Activated CD4-positive, alpha-beta T cell treated with anti-CD3 and anti-CD28 coated beads, Interleukin-2, amount 50 U/mL, for 1 hour (primary cell): ENCODE measurements around the gene TRIOBP.
"Not testable (repeated sequence)": the region's sequence is repeated elsewhere in the genome, so short reads cannot be mapped to it uniquely, and the experiment has no call there.

Experiments used
- DNase-seq: peaks from one replicate; pipeline ENCODE4 v3.0.0-alpha.2; 2020

Gene TRIOBP

DNA sequence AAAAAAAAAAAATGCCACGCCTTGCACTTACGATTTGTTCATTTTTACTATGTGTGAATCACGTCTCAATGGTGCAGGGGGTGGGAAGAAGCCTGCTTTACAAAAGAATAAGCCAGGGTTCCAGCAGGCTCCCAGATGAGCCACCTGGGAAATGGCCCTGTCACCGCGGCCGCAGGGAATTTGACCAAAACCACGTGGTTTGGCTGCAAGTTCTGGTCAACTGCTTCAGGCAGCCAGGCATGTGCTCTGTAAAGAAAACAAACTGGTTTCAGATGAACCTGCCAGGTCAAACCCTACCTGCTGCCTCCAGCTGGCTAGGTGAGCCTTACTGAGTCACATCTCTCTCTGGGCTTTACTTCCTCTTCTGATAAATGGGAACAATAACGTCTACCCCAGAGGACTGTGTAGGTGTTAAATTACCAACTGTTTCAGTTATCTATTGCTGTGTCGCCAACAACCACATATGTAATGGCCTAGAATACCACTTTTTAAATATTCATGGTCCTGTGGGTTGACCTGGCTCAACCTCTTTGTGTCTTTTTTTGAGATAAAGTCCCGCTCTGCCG, 80.4 kb downstream of the TRIOBP start:
- DNase-seq, result no peak

DNA sequence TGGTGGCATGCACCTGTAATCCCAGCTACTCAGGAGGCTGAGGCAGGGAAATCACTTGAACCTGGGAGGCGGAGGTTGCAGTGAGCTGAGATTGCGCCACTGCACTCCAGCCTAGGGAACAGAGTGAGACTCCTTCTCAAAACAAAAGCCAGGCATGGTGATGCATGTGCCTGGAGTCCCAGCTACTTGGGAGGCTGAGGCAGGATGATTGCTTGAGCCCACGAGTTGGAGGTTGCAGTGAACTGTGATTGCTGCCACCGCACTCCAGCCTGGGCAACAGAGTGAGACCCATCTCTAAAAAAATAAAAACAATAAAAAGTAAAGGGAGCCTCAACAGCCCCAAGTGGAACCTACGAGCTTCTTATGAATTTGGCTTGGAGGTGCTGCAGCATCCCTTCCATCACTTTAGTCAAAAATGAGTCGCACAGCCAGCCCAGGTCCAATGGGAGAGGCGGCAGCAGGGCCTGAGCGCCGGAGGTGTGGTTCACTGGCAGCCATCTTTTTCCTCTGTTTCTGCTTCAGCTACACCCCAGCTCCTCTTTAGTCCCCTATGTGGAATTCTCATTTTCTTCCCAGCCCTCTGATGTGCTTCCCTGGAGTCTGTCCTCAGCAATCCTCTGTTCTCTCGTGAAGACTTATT, 81.6 kb downstream of the TRIOBP start:
- DNase-seq, result no peak

DNA sequence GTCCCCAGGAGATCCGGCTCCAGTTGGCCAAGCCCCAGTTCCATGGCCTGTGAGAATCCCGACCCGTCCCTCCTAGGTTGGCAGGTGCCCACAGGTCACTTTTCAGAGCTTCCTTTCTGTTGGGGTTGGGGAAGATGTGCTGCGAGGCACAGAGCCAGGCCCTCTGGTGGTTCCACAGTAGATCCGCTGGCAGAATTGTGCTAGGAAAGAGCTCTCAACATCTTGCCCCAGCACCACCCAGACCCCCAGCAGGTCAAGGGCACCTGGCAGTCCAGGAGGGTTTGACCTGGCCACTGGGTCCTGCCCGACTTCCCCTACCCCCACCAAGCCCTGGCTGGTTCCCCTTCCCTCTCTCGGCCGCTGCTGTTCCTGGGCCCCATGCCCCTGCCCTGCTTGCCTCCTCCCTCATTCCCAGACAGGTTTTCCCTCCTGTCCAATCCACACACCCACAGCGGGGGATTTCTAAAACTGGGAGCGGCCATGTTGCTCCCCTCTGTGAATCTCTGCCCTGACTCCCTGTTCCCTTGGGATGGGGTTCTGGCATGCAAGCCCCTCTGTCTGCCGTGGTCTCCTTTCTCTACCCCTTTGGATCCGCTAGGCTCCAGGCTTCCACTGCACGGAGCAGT, 84.7 kb downstream of the TRIOBP start:
- no peak for DNase-seq

DNA sequence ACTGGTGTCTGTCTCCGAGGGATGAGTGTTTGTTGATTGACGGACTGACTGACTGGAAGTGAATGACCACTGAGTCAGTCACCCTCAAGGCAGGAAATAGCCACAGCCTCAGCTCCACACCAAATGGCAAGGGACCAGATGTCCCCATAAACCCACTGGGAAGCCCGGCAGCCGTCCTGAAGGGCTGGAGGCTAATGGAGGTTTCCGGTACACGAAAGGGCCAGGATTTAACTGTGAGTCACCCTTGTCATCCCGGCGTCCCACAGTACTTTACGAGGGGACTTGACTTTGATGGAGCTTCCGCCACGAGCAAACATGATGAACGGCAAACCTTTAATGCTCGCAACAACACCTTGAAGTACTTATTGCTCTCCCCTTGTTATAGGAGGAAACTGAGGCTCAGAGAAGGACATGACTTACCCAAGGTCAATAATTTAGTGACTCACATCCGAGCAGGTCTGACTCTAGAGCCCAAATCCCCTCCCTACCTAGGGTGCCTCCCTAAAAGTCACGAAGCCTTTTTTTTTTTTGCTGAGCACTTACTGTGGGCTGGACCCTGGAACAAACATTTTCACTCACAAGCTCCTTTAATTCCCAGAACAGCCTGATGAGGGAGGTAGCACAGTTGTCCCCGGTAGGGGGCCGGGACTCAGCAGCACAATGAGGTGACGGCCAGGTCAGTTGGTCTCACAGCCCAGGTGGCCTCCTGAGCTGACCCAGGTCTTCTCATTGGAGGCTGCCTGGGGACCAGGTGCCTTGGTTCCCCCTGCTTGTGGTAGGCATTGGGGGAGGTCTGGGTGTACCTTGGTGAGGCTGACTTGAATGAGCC, 85.7 kb downstream of the TRIOBP start:
- DNase-seq, result no peak

DNA sequence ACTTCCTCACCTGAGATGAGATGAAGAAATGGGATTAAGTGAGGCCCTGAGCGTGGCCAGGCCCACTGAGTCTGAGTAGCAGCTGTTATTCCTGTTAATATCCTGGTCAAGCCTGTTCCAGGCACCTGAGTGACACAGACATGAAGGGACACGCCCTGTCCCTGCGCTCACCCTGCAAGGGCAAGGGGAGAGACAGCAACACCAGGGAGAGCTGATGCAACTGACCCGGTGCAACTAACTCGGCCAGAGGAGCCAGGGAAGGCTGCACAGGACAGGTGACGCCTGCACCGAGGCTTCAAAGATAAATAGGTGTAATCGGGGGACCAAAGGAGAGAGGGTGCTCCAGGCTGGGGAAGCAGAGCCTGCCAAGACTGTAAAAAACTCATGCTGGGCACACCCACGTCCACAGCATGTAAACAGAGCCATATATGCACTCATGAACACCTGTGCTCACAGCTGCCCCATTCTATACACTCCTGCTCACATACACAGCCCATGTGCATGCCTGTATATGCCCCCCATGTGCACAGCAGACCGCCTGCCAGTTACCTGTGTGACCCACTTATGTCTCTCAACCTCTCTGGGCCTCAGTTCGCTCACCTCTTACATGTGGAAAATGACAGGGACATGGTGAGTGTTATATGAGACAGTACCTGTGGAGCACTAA, 88.1 kb downstream of the TRIOBP start:
- no peak for DNase-seq

DNA sequence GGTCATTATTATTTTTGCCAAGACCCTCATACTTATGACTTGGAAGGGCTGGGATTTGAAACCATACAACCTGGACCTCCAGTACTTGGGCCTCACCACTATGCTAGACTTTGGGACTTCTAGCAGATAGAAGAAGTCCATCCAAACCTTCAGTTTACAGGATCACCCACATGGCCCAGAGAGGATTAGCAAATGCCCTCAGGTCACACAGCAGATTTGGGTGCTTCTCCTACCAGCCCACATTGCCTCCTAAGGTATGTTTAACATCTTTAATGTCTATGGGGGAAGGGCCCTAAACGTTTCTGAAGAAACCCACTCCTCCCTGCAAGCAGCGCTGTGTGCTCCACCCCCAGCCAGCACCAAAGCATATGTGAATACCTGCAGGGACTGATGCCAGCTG, 93.4 kb downstream of the TRIOBP start:
- no peak for DNase-seq

DNA sequence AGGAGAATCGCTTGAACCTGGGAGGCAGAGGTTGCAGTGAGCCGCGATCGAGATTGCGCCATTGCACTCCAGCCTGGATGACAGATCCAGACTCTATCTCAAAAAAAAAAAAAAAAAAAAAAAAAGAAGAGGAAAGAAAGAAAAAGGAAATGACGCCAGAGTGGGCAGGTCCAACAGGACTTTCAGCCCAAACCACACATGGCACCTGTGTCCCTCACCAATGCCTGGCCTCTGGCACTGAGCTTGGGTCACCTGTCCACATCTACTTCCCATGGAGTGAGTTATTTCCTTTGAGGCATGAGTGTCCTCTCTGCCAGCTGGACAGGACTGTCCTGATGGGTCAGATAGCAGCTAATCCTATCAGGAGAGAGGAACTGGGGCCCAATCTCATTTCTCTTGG, 95.6 kb downstream of the TRIOBP start:
- DNase-seq, result no peak

DNA sequence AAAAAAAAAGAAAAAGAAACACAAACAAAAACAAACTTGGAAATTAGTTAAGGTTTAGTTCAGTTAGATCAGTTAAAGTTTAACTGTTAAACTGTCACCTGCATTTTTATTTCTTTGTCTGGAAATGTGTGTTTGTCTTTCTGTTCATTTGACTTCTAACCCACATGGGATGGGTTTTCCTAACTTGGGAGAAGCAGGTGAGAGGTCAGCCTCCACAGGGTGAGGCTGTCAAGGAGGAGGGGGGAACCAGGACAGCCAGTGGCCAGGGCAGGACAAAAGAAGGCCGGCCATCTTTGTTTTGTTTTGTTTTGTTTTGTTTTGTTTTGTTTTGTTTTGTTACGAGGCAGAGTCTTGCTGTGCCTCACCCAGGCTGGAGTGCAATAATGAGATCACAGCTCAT, 97.5 kb downstream of the TRIOBP start:
- DNase-seq, result no peak

DNA sequence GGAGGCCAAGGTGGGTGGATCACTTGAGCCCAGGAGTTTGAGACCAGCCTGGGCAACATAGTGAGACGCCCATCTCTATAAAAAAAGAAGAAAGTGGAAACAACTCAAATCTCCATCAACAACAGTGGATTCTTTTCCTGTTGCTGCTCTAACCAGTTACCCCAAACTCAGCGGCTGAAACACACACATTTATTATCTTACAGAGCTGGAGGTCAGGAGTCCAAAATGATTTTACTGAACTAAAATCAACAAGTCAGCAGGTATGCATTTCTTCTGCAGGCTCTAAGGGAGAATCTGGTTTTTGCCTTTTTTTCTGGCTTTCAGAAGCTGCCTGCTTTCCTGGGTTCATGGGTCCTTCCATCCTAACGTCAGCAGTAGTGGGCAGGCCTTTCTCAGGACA, 99.2 kb downstream of the TRIOBP start:
- DNase-seq, result no peak

DNA sequence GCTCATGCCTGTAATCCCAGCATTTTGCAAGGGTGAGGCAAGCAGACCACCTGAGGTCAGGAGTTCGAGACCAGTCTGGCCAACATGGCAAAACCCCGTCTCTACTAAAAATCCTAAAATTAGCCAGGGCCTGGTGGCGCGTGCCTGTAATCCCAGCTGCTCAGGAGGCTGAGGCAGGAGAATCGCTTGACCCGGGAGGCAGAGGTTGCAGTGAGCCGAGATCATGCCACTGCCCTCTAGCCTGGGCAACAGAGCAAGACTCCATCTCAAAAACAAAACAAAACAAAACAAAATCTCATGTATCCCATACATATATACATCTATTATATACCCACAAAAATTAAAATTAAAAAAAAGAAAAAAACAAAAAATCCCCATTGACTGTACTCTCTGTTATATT, 100.4 kb downstream of the TRIOBP start:
- DNase-seq, result not testable (repeated sequence)

DNA sequence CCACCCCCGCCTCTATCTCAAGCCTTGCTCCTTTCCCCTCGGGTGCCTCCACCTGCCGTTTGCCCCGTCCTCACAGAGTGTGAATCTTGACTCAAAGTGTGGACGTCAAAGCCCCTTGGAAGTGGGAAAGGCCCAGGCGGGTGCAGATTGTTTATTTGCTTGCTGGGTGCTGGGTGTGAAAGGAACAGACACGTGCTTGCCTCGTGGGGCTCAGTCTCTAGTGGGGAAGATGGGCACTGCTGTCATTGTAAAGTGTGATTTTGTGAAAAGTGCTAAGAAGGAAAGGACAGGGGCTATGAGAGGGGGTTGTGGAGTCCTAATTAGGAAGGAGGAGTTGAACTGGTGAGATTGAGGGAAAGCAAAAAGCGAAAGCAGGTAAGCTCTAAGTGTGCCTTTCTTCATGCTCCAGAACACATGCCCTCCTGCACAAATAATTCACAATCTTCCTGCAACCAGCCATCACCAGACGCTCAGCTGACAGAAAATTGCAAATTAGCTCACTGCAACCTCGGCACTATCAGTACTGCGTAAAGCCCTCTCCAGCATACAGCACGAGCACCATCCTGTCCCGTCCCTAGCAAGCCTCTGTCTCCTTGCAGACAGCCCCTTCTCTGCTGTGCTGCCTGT, 101.1 kb downstream of the TRIOBP start:
- no peak for DNase-seq

DNA sequence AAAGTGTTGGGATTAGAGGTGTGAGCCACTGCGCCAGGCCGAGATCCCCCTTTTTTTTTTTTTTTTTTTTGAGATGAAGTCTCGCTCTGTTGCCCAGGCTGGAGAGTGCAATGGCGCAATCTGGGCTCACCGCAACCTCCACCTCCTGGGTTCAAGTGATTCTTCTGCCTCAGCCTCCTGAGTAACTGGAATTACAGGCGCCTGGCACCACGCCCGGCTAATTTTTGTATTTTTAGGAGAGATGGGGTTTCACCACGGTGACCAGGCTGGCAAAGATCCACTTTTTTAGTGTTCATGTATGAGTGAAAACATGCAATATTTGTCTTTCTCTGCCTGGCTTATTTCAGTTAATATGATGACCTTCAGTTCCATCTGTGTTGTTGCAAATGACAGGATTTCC, 103.1 kb downstream of the TRIOBP start:
- not testable (repeated sequence) for DNase-seq

DNA sequence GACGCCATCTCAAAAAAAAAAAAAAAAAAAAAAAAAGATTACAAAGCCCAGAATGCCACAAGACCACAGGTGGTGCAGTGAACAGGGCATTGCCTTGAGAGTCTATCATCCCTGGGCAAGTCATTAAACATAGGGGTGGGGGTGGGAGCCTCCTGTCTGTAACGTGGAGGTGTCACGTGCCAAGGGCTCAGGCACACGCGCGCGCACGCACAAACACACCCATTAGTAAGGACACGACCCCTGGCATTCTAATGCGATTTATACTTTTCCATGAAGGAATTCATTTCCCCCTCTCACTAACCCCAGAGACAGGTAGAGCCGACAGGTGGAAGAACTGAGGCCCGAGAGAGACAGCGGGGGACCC, 105.1 kb downstream of the TRIOBP start:
- DNase-seq, result no peak

DNA sequence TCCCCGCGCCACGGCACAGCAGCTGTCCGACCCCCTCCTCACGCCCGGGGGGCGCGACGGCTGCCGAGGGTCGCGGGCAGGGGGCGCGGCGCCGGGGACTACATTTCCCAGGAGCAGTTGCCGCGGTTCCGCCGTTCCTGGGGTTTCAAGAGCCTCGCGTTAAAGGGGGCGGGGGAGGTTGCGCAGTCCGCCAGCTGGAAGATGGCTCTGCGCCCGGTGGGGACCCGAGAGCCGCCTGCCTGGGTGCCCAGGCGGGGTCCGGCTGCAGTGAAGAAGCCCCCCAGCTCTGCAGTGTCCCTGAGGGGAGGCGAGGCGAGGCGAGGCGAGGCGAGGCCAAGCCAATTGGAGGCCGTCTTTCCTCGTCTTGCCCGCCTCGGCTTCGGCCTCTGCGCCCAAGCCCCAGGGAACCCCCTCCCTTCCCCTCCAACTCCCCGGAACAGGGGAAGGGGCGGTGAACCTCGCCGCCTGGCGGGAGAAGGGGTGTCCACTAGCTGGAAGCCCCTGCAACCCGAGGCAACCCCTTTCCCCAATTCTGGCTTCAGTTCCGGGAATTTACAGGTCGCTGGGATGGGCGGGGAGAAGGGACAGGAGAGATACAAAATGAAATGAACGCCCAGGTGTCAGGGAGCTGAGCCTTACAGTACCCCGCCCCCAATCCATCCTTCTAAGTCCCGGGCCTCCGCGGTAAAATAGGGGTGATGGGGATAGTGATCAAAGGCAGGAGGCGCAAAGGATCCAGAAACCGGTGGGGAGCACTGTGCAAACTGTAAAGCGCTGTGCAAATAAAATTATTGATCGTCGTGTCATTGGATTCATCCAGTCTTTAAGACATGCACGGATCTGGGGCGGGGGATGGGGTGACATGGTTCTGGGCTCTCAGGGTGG, 105.7 kb downstream of the TRIOBP start:
- no peak for DNase-seq

DNA sequence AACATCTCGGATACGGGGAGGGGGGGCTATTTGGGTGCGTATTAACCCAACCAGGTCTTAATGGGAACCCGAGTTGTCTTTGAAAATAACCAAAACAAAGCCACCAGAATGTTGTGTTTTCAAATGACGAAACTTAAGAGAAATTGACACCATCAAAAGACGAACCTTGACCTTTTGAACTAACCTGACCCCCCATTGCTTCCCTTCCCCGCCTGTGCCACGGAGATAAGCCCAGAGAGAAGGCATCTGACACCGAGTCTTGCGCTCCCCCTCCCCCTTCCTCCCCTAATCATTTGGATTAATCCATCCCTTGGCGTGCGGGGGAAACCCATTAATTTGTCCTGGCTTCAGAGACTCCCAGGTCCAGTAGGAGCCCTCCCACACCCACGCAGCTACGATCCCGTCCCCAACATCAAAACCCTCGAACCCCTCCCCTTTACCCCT, 106.4 kb downstream of the TRIOBP start:
- DNase-seq, result no peak

DNA sequence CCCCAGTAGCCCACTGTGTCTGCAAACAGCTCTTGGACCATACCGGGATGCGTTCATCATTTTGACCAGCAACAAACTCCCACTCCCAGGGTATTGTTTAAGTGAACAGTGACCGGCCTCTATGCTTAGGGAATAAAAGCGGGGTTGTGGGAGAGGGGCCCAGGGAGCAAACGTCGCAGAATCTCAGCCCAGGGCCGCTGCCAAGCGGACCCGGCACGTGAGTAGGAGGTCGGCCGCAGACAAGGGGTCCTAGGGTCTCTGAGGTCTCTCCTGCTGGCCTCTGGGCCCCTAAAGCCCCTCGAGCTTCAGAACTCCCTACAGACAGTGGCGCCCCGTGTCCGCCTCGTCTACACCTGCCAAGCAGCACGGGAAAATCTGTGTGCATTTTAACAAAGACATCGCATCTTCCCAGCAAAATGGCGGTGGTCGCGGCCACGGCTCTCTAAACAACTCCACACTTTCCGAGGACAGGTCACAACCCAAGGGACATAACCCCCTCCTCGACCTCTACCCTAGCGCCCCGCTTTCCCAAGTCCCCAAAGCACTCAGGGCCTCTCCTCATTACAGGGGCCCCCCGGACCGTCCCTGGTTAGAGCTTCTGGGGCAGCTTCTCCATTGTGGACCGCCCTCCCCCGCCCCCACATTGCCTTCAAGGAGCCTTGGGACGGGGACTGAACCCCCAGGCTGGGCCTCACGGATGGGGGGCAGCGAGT, 106.9 kb downstream of the TRIOBP start:
- DNase-seq, result no peak

DNA sequence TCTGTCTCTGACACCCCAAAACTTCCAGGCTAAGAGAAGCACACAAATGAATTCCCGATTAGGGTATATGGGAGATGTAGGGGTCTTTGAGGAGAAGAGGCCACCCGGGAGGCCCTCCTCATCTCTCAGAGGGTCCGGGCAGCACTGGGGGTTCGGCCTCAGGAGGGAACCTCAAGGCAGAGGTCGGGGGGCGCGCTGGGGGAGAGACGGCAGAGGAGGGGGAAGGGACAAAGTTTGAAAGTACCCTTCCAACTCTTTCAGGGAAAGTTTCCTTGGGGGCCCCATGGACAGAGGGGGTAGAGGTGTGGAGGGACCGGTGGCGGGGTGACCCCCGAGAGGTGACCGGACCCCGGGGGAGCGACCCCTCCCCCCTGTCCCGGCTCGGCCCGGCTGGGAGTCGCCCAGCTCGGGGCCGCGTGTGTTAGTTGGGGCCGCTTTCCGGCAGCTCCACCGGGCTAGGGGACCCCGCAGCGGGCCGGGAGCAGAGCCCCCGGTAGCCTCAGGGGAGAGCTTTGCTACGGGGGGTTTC, 107.6 kb downstream of the TRIOBP start:
- DNase-seq, result no peak

DNA sequence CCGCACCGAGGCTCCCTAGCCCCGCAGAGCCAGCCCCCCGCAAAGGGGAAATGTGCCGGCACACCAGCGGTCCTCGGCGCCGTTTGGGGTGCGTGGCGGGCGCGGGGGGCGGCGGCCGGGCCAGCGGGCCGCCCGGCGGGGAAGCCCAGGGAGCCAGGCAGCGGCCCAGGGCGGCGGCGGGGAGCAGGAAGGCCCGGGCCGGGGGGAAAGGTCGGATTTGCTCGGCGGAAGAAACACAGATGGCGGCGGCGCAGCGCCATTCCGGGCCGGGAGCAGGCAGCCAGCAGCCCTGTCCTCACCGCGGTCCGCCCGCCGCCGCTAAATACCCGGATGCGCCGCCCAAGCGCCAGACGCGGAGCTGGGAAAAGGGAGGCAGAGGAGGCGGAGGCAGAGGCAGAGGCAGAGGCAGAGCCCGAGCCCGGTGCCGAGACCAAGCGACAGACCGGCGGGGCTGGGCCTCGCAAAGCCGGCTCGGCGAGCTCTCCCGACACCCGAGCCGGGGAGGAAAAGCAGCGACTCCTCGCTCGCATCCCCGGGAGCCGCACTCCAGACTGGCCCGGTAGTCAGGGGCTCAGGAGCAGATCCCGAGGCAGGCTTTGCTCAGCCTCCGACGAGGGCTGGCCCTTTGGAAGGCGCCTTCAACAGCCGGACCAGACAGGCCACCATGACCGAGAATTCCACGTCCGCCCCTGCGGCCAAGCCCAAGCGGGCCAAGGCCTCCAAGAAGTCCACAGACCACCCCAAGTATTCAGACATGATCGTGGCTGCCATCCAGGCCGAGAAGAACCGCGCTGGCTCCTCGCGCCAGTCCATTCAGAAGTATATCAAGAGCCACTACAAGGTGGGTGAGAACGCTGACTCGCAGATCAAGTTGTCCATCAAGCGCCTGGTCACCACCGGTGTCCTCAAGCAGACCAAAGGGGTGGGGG, 108.3 kb downstream of the TRIOBP start:
- DNase-seq, result peak; percentile 67

DNA sequence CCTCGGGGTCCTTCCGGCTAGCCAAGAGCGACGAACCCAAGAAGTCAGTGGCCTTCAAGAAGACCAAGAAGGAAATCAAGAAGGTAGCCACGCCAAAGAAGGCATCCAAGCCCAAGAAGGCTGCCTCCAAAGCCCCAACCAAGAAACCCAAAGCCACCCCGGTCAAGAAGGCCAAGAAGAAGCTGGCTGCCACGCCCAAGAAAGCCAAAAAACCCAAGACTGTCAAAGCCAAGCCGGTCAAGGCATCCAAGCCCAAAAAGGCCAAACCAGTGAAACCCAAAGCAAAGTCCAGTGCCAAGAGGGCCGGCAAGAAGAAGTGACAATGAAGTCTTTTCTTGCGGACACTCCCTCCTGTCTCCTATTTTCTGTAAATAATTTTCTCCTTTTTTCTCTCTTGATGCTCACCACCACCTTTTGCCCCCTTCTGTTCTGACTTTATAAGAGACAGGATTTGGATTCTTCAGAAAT, 109.0 kb downstream of the TRIOBP start:
- no peak for DNase-seq
